GM21367 (cell line): Measurements from ENCODE around the gene DNASE2.
"Not testable (repeated sequence)": the region's sequence is repeated elsewhere in the genome, so short reads cannot be mapped to it uniquely, and the experiment has no call there.

ENCODE experiments used
- ATAC-seq: cut with Tn5 transposase; IDR thresholded peaks from one replicate; pipeline ENCODE4 v1.9.1; 2021; ENCODE audit not compliant: unreplicated experiment

Gene DNASE2

GRCh38 chr19:12881172-12881808 lies at the start of gene DNASE2:
Gene DNASE2 (minus strand): TSS chr19:12881449. CDS start chr19:12881375, 74 bp downstream.
- ATAC-seq: peak; percentile 74

- ATAC-seq: no peak
Observed at GRCh38 chr19:12930002-12930645, 48.9 kb upstream of the DNASE2 start.

- ATAC-seq: no peak
Observed at GRCh38 chr19:12924621-12925310, 43.5 kb upstream of the DNASE2 start.

GRCh38 chr19:12922959-12923358 lies 41.7 kb upstream of the DNASE2 start:
- no peak for ATAC-seq

DNA sequence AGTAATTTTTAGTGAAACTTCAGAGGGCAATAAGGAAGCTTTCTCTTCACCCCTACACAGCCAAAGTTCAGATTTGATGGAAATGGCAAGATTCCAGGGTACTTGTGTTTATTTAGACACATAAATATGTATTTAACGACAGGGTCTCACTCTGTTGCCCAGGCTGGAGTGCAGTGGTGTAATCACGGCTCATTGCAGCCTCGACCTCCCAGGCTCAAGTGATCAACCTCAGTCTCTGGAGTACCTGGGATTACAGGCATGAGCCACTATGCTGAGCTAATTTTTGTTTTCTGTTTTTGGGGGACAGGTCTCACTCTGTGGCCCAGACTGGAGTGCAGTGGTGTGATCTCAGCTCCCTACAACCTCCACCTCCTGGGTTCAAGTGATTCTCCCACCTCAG lies 39.8 kb upstream of the DNASE2 start:
- ATAC-seq: no peak

- no peak for ATAC-seq
Observed at GRCh38 chr19:12918253-12918652, 37.0 kb upstream of the DNASE2 start.

- not testable (repeated sequence) for ATAC-seq
Observed at GRCh38 chr19:12915860-12916259, 34.6 kb upstream of the DNASE2 start.

GRCh38 chr19:12913851-12914690 lies 32.8 kb upstream of the DNASE2 start:
- ATAC-seq: no peak

DNA sequence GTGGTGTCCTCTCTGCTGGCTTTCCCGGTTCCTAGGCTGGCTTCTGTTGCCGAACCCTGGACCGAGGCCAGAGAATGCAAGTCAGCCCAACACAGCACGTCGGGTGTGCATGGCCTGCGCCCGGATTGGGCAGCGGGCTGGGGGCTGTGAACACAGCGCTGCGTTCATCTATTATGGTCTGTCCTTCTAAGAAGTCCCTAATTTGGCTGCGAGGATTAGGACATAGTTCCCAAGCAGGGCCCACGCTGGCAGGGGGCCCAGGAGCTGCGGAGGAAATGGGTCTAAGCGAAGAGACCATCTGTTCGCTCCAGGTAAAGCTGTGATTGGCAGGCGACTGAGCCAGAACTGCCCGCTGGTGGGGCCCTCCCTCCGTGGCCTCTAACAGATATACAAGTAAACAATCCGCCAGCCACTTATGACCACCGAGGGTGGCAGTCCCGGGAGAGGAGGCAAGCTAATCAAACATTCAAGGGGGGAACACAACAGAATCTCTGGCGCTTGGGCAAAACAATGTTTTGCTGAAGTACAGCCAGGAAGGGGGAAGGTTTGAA lies 31.8 kb upstream of the DNASE2 start:
- no peak for ATAC-seq

GRCh38 chr19:12912571-12912970 lies 31.3 kb upstream of the DNASE2 start:
- no peak for ATAC-seq

DNA sequence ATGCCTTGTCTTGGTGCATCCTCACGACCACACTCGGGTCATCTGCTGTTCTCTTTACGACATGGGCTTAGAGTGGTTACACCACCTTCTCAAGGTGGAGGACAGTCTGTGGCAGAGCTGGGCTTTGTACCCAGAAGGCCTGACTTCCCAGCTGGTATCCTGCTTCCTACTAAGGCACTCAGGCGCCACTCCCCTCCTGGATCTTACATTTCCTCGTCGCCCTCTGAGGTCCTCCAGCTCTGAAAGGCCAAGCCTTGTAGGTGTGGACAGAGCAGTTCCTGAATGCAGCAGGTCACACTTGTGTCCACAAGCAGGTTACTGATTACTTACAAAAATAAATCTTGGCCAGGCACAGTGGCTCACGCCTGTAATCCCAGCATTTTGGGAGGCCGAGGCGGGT lies 25.9 kb upstream of the DNASE2 start:
- no peak for ATAC-seq

- peak; percentile 54 for ATAC-seq
Observed at GRCh38 chr19:12899891-12900518, 18.8 kb upstream of the DNASE2 start.

- ATAC-seq: no peak
Observed at GRCh38 chr19:12896460-12896859, 15.2 kb upstream of the DNASE2 start.

- ATAC-seq: no peak
Observed at GRCh38 chr19:12893582-12893981, 12.3 kb upstream of the DNASE2 start.

GRCh38 chr19:12891553-12892021 lies 10.3 kb upstream of the DNASE2 start:
- ATAC-seq: no peak

DNA sequence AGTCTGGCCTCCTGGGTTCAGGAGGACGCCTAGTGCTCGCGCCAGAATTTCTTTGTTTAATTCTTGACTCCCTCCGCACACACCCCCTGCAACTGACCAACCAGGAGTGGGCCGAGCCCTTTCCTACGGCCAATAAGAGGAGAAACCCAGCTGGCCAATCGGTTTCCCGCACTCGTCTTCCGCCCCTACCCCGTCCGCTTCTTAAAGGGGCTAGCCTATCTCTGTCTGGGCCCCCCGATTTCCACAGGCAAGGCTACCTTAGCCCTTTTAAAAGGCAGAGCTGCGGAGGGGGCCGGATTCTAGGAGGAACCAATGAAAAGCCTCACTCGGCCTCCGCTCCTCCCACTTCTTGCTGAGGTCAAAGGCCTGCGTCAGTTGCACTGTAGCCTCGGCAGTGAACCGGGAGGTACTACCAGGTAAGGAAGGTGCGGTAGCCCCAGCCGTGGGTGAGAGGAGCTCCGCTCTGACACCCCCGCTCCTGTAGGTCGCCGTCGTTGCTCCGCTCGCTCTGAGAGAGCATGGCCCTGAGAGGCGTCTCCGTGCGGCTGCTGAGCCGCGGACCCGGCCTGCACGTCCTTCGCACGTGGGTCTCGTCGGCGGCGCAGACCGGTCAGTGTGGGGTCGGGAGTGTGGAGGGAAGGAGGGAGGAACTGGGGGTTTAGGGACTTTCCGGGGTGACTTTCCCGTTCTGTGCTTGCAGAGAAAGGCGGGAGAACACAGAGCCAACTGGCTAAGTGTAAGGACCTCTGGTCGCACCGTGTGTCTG lies 9.7 kb upstream of the DNASE2 start, which contains the start of gene GCDH:
Gene GCDH (plus strand): TSS at position 374 of the 766 bp plus-strand sequence. CDS start 145 bp downstream, at position 519.
- peak; percentile 85 for ATAC-seq

GRCh38 chr19:12890299-12890786 lies 9.1 kb upstream of the DNASE2 start:
- not testable (repeated sequence) for ATAC-seq

DNA sequence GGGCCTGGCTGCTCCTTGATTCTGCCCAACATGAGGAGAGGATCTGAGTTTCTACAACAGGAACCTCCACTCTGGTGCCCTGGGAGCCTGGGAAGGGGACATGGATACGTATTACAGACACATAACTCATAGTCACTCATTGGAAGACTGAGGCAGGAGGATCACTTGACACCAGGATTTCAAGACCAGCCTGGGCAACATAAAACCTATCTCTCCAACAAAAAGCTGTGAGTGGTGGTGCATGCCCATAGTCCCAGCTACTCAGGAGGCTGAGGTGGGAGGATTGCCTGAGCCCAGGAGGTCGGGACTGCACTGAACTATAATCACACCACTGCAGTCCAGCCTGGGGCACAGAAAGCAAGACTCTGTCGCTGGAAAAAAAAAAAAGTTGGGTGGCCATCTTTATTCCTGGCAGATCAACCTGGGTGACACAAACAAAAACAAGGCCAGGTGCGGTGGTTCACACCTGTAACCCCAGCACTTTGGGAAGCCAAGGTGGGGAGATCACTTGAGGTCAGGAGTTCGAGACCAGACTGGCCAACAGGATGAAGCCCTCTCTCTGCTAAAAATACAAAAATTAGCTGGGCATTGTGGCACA lies 6.9 kb upstream of the DNASE2 start:
- ATAC-seq: no peak
